Activated CD4-positive, alpha-beta T cell treated with anti-CD3 and anti-CD28 coated beads, Interleukin-2, amount 50 U/mL, for 4 hours (primary cell): Measurements from ENCODE around the gene SCN10A.

Experiments
- DNase-seq, 2 experiments: peaks; one replicate each; pipeline ENCODE4 v3.0.0-alpha.2; 2020

SCN10A gene

GRCh38 chr3:38649500-38650247 is 166.3 kb downstream of the SCN10A start, which contains the start of gene SCN5A:
Gene SCN5A, minus strand, starts transcription at chr3:38649687. Its CDS starts 16,380 bp downstream, at chr3:38633307.
- DNase-seq, result peak; percentile 49 to 63

DNA sequence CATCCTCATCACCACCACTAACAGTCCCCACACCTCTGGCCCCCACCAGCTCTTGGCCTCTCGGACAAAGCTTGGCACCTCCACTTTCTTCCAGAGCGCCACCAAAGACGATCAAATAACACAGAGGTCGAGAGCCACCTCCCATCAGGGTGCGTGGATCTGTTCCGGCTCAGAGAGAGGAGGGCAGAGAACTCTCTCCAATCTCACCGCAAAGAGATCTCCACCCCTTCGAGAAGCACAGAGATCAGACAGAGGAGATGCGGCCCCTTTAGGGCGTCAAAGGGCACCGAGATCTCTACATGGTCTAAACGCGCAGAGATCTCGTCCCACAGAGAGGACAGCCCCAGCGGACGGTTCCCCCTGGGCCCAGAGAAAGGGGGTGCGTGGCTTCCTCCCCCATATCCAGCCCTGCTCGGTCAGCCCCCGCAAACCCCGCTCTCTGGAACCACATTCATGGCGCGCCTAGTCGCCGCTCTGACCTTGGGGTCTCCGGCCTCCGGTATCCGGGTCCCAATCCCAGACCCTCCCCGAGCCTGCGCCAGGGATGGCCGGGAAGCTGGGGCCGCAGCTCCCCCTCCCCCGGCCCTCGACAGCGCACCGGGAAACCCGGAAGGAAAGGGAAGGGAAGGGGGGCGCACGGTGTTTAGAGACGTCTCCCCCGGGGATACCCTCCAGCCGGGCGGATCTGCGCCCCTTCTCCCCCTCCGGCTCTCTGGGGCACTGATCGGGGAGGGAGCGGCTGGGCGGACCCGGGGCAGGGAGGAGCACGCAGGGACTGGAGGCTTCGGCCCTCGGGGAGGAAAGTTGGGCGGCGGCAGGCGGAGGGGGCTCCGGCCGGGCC is 167.1 kb downstream of the SCN10A start:
- no peak for DNase-seq

- no peak for DNase-seq
These were observed 167.9 kb downstream of the SCN10A start for GRCh38 chr3:38648024-38648658.

DNA sequence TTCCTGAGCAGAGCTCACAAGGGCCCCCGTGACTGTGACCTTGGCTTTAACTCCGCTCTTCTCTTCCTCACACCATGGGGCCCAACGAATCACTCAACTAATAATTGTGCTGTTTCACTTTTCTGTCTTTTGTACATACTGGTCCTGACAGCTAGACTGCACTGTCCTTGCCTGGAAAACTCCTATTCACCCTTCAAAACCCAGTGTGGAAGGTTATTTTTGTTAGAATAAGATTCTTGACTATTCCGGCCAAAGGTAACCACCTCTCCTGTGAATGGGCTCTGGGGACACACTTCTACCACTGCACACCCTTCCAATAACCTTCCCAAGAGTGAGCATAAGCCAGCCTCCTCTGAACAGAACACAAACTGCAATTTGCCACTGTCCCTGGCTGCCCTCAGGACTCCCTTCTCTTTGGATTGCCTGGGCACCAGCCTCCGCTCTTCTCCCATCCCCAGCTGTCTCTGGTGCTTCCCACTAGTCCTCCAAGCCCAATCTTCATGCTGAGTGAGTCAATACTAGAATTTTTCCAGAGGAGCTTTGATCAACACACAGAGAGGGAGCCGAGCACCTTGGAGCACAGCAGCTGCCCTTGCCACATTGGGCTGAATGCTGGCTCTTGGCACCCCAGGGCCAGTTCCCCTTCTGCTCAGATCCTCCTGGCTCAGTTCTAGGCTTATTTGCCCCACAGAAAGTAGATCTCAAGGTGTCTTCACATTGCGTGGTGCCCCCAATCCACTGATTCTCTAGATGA is 168.6 kb downstream of the SCN10A start:
- DNase-seq, result no peak
